A549 (cell line): Measurements from ENCODE around the gene NFATC3. TPM values are rescaled to one million over a fixed set of nuclear protein-coding genes. Genes with fewer than 3 reads are reported as not detected.

Experiments used
- ATAC-seq, 2 experiments: fragments of 200-7000 bp in 1 of 2; fragments of >200 bp in 1 of 2; cut with Nextera tagmentation in 1 of 2; cut with Tn5 transposase in 1 of 2; 3 replicates each; pipeline versions ENCODE4 v1.8.0 to v1.9.1; 2018 to 2020; ENCODE audit warnings: mild to moderate bottlenecking in 1 of 2, moderate library complexity in 1 of 2
- CTCF ChIA-PET: fragments of 300-600 bp; sonication (Branson Sonifier 250); formaldehyde crosslinking; extraction: SDS; loops from one replicate; lab custom pipeline; 2021; ENCODE audit warnings: antibody characterized with exemption, inconsistent platforms; lab: Yijun Ruan, JAX
- POLR2A ChIA-PET: fragments of 350-600 bp; formaldehyde crosslinking; extraction: SDS; loops from one replicate; lab custom pipeline; 2021; ENCODE audit warnings: antibody characterized with exemption, inconsistent platforms; lab: Yijun Ruan, JAX
- DNase-seq, 2 experiments: peaks; one replicate each; pipeline versions ENCODE4 v3.0.0 to v3.0.0-alpha.2; 2011 to 2016; ENCODE audit warnings: low read depth in 1 of 2, low spot score in 1 of 2
- FAIRE-seq: peaks from 2 replicates; lab custom pipeline; 2011; peaks lifted over from hg19 to GRCh38; lab: Jason Lieb, UNC
- H3K27ac ChIP-seq, 2 experiments: fragments of >200 bp; sonication (Bioruptor Twin); formaldehyde crosslinking; 3 replicates each; pipeline ENCODE4 v1.5.1; 2016 to 2017
- H3K4me1 ChIP-seq: fragments of >200 bp; sonication (Bioruptor Twin); formaldehyde crosslinking; 3 replicates; pipeline ENCODE4 v1.6.1; 2016
- H3K4me2 ChIP-seq: fragments of >200 bp; sonication (Bioruptor Twin); formaldehyde crosslinking; 3 replicates; pipeline ENCODE4 v1.6.1; 2016
- H3K4me3 ChIP-seq: fragments of >200 bp; sonication (Bioruptor Twin); formaldehyde crosslinking; 3 replicates; pipeline ENCODE4 v1.5.1; 2016
- H3K9me3 ChIP-seq: fragments of >200 bp; sonication (Bioruptor Twin); formaldehyde crosslinking; 3 replicates; pipeline ENCODE4 v1.6.1; 2016
- BHLHE40 ChIP-seq: IDR thresholded peaks from 2 replicates; pipeline ENCODE4 v1.6.1; 2012; ENCODE audit warnings: low read depth, low read length, inconsistent platforms
- CBX8 ChIP-seq: fragments of 200-600 bp; sonication (generic); IDR thresholded peaks from 2 replicates; pipeline ENCODE4 v1.6.1; 2016
- CHD2 ChIP-seq: fragments of 150-350 bp; IDR thresholded peaks from 2 replicates; pipeline ENCODE4 v1.6.1; 2014; ENCODE audit warnings: low read length; ENCODE audit not compliant: partially characterized antibody
- EHF ChIP-seq: fragments of 250-450 bp; sonication (Bioruptor Pico); IDR thresholded peaks from 2 replicates; pipeline ENCODE4 v1.5.0; 2020; ENCODE audit warnings: mild to moderate bottlenecking
- FOXS1 ChIP-seq: fragments of 250-450 bp; sonication (Bioruptor Pico); IDR thresholded peaks from 2 replicates; pipeline ENCODE4 v1.5.0; 2020; ENCODE audit warnings: mild to moderate bottlenecking, moderate library complexity
- HES2 ChIP-seq: fragments of >200 bp; sonication (Bioruptor Twin); formaldehyde crosslinking; IDR thresholded peaks from 2 replicates; pipeline ENCODE4 v1.6.1; 2016
- HOXA7 ChIP-seq: fragments of 250-450 bp; sonication (Bioruptor Pico); IDR thresholded peaks from 2 replicates; pipeline ENCODE4 v1.5.0; 2020; ENCODE audit warnings: mild to moderate bottlenecking, moderate library complexity
- HOXB5 ChIP-seq: fragments of 250-450 bp; sonication (Bioruptor Pico); IDR thresholded peaks from 2 replicates; pipeline ENCODE4 v1.5.0; 2020; ENCODE audit warnings: mild to moderate bottlenecking, moderate library complexity
- JUNB ChIP-seq: fragments of >200 bp; sonication (Bioruptor Twin); formaldehyde crosslinking; IDR thresholded peaks from 2 replicates; pipeline ENCODE4 v1.6.1; 2016
- MAZ ChIP-seq: fragments of 150-350 bp; IDR thresholded peaks from 2 replicates; pipeline ENCODE4 v1.6.1; 2014; ENCODE audit warnings: antibody characterized with exemption, low read depth, low read length, borderline replicate concordance
- NFE2L2 ChIP-seq: fragments of 150-350 bp; conservative IDR thresholded peaks from 2 replicates; pipeline ENCODE4 v1.6.1; 2014; ENCODE audit warnings: low read length
- NPAS2 ChIP-seq: fragments of 250-450 bp; sonication (Bioruptor Pico); IDR thresholded peaks from 2 replicates; pipeline ENCODE4 v1.8.0; 2022; ENCODE audit warnings: mild to moderate bottlenecking, moderate library complexity, borderline replicate concordance
- NR3C1 ChIP-seq: fragments of >200 bp; sonication (Bioruptor Twin); formaldehyde crosslinking; IDR thresholded peaks from 3 replicates; pipeline ENCODE4 v1.6.1; 2017
- POLR2AphosphoS2 ChIP-seq: conservative IDR thresholded peaks from 2 replicates; pipeline ENCODE4 v1.6.1; 2012; ENCODE audit warnings: low read length, improper control_type of control experiment, inconsistent platforms
- RARB ChIP-seq: fragments of 250-450 bp; sonication (Bioruptor Pico); IDR thresholded peaks from 2 replicates; pipeline ENCODE4 v1.8.0; 2021; ENCODE audit warnings: mild to moderate bottlenecking, moderate library complexity
- RCOR1 ChIP-seq: fragments of 150-350 bp; IDR thresholded peaks from 2 replicates; pipeline ENCODE4 v1.6.1; 2014; ENCODE audit warnings: antibody characterized with exemption, low read length, low read depth
- RNF2 ChIP-seq: fragments of 200-600 bp; sonication (generic); IDR thresholded peaks from 2 replicates; pipeline ENCODE4 v1.6.1; 2016; ENCODE audit warnings: low read depth, mild to moderate bottlenecking, antibody characterized with exemption, moderate library complexity, borderline replicate concordance
- SMC3 ChIP-seq: fragments of >200 bp; sonication (Bioruptor Twin); formaldehyde crosslinking; IDR thresholded peaks from 3 replicates; pipeline ENCODE4 v1.6.1; 2018; ENCODE audit warnings: inconsistent platforms
- TFCP2L1 ChIP-seq: fragments of 250-450 bp; sonication (Bioruptor Pico); IDR thresholded peaks from 2 replicates; pipeline ENCODE4 v1.5.0; 2021; ENCODE audit warnings: mild to moderate bottlenecking
- USF2 ChIP-seq: fragments of 450-650 bp; IDR thresholded peaks from 2 replicates; pipeline ENCODE4 v1.6.1; 2014; ENCODE audit warnings: antibody characterized with exemption
- WGBS: methylation state at CpG from one replicate; pipeline ENCODE4 v1.1.6; 2017; ENCODE audit errors: missing lambda C conversion rate; 5-methylcytosine and 5-hydroxymethylcytosine counted together
- polyA plus RNA-seq, 4 experiments: library from polyadenylated mRNA; depleted of rRNA in 3 of 4; stranded (reverse); fragments of >200 nt; fragmentation: RNase III in 1 of 4; extraction: RNeasy Plus Mini Kit Qiagen cat#74134 plus additional on column Dnase treatment in 1 of 4; gene quantifications; 2 replicates in 3 of 4; 3 replicates in 1 of 4; pipeline ENCODE4 v1.2.3, GENCODE V29; 2011 to 2017
- TF ChIP-seq, protein P1 (sequence below): fragments of >200 bp; sonication (Bioruptor Twin); formaldehyde crosslinking; IDR thresholded peaks from 3 replicates; pipeline ENCODE4 v1.5.1; 2016
- TF ChIP-seq, protein P2 (sequence below): fragments of >200 bp; sonication (Bioruptor Twin); formaldehyde crosslinking; IDR thresholded peaks from 3 replicates; pipeline ENCODE4 v1.6.1; 2016
- TF ChIP-seq, protein P3 (sequence below): IDR thresholded peaks from 2 replicates; pipeline ENCODE4 v1.6.1; 2012
- TF ChIP-seq, protein P4 (sequence below): IDR thresholded peaks from 2 replicates; pipeline ENCODE4 v1.6.1; 2012; ENCODE audit warnings: low read depth, borderline replicate concordance
- TF ChIP-seq, protein P5 (sequence below): fragments of 250-450 bp; sonication (Bioruptor Pico); IDR thresholded peaks from 2 replicates; pipeline ENCODE4 v1.5.0; 2020; ENCODE audit warnings: low read depth, mild to moderate bottlenecking, moderate library complexity

The NFATC3 gene
- polyA plus RNA-seq, 2 of the 4 experiments (the other 2 are of a cell fraction) = 13.3 to 23.9 TPM

GRCh38 chr16:68073902-68074760 lies 11.0 kb upstream of the NFATC3 start:
- ATAC-seq (no peak), FAIRE-seq (no peak), DNase-seq (no peak)
- no peak for TF ChIP-seq USF2
- TF ChIP-seq BHLHE40 = no peak
- TF ChIP-seq RARB (CRISPR knock-in tag) = no peak
- TF ChIP-seq RNF2 = no peak
- TF ChIP-seq HES2 = no peak
- no peak for TF ChIP-seq NFE2L2
- no peak for TF ChIP-seq CHD2
- no peak for TF ChIP-seq HOXB5 (CRISPR knock-in tag)
- TF ChIP-seq NPAS2 (CRISPR knock-in tag) = no peak
- TF ChIP-seq NR3C1 = no peak
- TF ChIP-seq, protein P1, sequence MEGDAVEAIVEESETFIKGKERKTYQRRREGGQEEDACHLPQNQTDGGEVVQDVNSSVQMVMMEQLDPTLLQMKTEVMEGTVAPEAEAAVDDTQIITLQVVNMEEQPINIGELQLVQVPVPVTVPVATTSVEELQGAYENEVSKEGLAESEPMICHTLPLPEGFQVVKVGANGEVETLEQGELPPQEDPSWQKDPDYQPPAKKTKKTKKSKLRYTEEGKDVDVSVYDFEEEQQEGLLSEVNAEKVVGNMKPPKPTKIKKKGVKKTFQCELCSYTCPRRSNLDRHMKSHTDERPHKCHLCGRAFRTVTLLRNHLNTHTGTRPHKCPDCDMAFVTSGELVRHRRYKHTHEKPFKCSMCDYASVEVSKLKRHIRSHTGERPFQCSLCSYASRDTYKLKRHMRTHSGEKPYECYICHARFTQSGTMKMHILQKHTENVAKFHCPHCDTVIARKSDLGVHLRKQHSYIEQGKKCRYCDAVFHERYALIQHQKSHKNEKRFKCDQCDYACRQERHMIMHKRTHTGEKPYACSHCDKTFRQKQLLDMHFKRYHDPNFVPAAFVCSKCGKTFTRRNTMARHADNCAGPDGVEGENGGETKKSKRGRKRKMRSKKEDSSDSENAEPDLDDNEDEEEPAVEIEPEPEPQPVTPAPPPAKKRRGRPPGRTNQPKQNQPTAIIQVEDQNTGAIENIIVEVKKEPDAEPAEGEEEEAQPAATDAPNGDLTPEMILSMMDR = no peak
- WGBS = 89% methylated on average over 9 of the region's 9 CpGs
- Histone ChIP-seq H3K4me1 (peaks cover 11% of the 10 kb centered on the region), H3K4me3 (no peak overlapping the region), H3K9me3 (no peaks in the 10 kb centered on the region), H3K4me2 (no peak overlapping the region), H3K27ac (no peak overlapping the region)
- ChIA-PET CTCF (interaction anchor here (0.6 to 5.1 kb wide), 7 partner anchors 9 to 553 kb away, joined by 3 to 27 read pairs (median 3); no protein-coding TSS in a partner anchor), POLR2A (interaction anchor here (3.7 kb wide), 1 partner anchor 11 kb away, joined by 20 read pairs; the partner anchor contains the start of gene NFATC3)

- 96% methylated on average over 5 of the region's 6 CpGs for WGBS
- no peak overlapping the region for H3K4me2 ChIP-seq
- POLR2A ChIA-PET = no interaction called here
- H3K4me1 ChIP-seq = peaks cover 16% of the 10 kb centered on the region
- H3K9me3 ChIP-seq = no peaks in the 10 kb centered on the region
- CTCF ChIA-PET = interaction anchor here (0.6 to 5.1 kb wide), 8 partner anchors 9 to 554 kb away, joined by 3 to 27 read pairs (median 3); no protein-coding TSS in a partner anchor
- no peak for ATAC-seq
- no peak overlapping the region for H3K27ac ChIP-seq
- no peak overlapping the region for H3K4me3 ChIP-seq
- no peak for FAIRE-seq
- no peak for DNase-seq
- TF ChIP-seq HOXB5 (CRISPR knock-in tag) (no peak), JUNB (no peak), SMC3 (no peak)
- TF ChIP-seq, protein P2, sequence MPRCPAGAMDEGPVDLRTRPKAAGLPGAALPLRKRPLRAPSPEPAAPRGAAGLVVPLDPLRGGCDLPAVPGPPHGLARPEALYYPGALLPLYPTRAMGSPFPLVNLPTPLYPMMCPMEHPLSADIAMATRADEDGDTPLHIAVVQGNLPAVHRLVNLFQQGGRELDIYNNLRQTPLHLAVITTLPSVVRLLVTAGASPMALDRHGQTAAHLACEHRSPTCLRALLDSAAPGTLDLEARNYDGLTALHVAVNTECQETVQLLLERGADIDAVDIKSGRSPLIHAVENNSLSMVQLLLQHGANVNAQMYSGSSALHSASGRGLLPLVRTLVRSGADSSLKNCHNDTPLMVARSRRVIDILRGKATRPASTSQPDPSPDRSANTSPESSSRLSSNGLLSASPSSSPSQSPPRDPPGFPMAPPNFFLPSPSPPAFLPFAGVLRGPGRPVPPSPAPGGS = no peak
Measured at GRCh38 chr16:68074850-68075555, 10.2 kb upstream of the NFATC3 start.

DNA sequence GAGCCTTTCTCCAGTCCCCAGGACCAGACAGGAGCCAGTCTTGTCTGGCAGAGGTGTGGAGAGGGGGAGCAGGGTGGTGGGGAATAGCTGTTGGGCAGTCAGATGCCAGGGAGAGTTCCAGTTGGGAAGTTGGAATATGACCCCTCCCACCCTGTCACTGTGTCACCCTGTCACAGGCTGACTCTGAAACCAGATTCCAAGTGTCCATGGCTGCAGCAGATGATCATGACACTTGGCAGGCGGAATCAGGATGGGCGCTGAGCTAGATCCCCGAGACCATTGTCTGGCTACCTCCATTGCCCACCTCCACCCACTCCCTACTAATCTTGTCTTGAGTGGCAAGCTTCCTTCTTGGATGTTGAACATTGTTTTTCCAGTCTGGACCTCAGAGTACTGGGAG lies 9.2 kb upstream of the NFATC3 start:
- Histone ChIP-seq H3K4me1 (peaks cover 16% of the 10 kb centered on the region), H3K4me3 (no peak overlapping the region), H3K27ac (no peak overlapping the region), H3K4me2 (no peak overlapping the region), H3K9me3 (no peaks in the 10 kb centered on the region)
- POLR2A ChIA-PET = interaction anchor here (1.4 kb wide), 1 partner anchor 9 kb away, joined by 3 read pairs; the partner anchor contains the start of gene NFATC3
- ATAC-seq (no peak), FAIRE-seq (no peak), DNase-seq (no peak)
- CTCF ChIA-PET = interaction anchor here (0.8 to 5.1 kb wide), 4 partner anchors 11 to 193 kb away, joined by 3 to 27 read pairs (median 4); no protein-coding TSS in a partner anchor
- WGBS = 91% methylated on average over 3 of the region's 3 CpGs
- TF ChIP-seq CBX8 = no peak
- TF ChIP-seq RCOR1 = no peak
- no peak for TF ChIP-seq HOXB5 (CRISPR knock-in tag)
- TF ChIP-seq, protein P3, sequence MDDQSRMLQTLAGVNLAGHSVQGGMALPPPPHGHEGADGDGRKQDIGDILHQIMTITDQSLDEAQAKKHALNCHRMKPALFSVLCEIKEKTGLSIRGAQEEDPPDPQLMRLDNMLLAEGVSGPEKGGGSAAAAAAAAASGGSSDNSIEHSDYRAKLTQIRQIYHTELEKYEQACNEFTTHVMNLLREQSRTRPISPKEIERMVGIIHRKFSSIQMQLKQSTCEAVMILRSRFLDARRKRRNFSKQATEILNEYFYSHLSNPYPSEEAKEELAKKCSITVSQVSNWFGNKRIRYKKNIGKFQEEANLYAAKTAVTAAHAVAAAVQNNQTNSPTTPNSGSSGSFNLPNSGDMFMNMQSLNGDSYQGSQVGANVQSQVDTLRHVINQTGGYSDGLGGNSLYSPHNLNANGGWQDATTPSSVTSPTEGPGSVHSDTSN = no peak
- TF ChIP-seq MAZ = no peak
- TF ChIP-seq HOXA7 = no peak
- no peak for TF ChIP-seq POLR2AphosphoS2
- TF ChIP-seq, protein P4, sequence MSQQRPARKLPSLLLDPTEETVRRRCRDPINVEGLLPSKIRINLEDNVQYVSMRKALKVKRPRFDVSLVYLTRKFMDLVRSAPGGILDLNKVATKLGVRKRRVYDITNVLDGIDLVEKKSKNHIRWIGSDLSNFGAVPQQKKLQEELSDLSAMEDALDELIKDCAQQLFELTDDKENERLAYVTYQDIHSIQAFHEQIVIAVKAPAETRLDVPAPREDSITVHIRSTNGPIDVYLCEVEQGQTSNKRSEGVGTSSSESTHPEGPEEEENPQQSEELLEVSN = no peak
- TF ChIP-seq TFCP2L1 (CRISPR knock-in tag) = no peak
- TF ChIP-seq FOXS1 (CRISPR knock-in tag) = no peak
- TF ChIP-seq EHF = no peak
- TF ChIP-seq, protein P5, sequence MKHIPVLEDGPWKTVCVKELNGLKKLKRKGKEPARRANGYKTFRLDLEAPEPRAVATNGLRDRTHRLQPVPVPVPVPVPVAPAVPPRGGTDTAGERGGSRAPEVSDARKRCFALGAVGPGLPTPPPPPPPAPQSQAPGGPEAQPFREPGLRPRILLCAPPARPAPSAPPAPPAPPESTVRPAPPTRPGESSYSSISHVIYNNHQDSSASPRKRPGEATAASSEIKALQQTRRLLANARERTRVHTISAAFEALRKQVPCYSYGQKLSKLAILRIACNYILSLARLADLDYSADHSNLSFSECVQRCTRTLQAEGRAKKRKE = no peak
